Measurements from ENCODE around the gene C11orf68. TPM values are rescaled to one million over a fixed set of nuclear protein-coding genes. Genes with fewer than 3 reads are reported as not detected.

C11orf68 gene
- total RNA-seq, 4 donors from 2014 or later, result 17.7 to 27.1 (median 20.9) TPM

- Histone ChIP-seq H3K4me3 (replicated peaks in 1 of 3) (no peak overlapping the region), H3K27me3 (no peaks in the 10 kb centered on the region), H3K9me3 (no peaks in the 10 kb centered on the region), H3K27ac (peak overlapping the region; percentile 36 to 78 (median 58)), H3K4me1 (peaks cover 27 to 30% of the 10 kb centered on the region in 2 donors), H3K36me3 (peaks cover 3 to 19% of the 10 kb centered on the region in 2 donors)
- TF ChIP-seq CTCF (IDR thresholded peaks at IDR 0.05), result no peak
- no peak for TF ChIP-seq POLR2A (IDR thresholded peaks at IDR 0.05)
- WGBS, 2 donors, result 34 to 35% methylated on average over 2 of the region's 2 CpGs
- intact Hi-C loops (cut with DNase I), result no loop called here
- DNase-seq, result no peak
Measured at GRCh38 chr11:65925397-65925796, 6.5 kb upstream of the C11orf68 start.

- whole genome bisulfite sequencing, 2 donors, result 81 to 87% methylated on average over 3 of the region's 3 CpGs
- Histone ChIP-seq H3K4me1 (peaks cover 39 to 41% of the 10 kb centered on the region in 2 donors), H3K36me3 (peaks cover 3 to 19% of the 10 kb centered on the region in 2 donors), H3K27me3 (no peaks in the 10 kb centered on the region), H3K27ac (peak overlapping the region in 1 of 3 donors; percentile 8), H3K4me3 (replicated peaks in 1 of 3) (no peak overlapping the region), H3K9me3 (no peaks in the 10 kb centered on the region)
- TF ChIP-seq POLR2A (IDR thresholded peaks at IDR 0.05) (no peak), CTCF (IDR thresholded peaks at IDR 0.05) (no peak)
- intact Hi-C loops (cut with DNase I), result no loop called here
- no peak for DNase-seq
Measured at GRCh38 chr11:65922565-65922964, 3.7 kb upstream of the C11orf68 start.

GRCh38 chr11:65921876-65922275 is 3.0 kb upstream of the C11orf68 start:
- TF ChIP-seq CTCF (IDR thresholded peaks at IDR 0.05) (no peak), POLR2A (IDR thresholded peaks at IDR 0.05) (no peak)
- Histone ChIP-seq H3K4me1 (peaks cover 43 to 48% of the 10 kb centered on the region in 2 donors), H3K27ac (peak overlapping the region in 1 of 3 donors; percentile 8), H3K4me3 (replicated peaks in 1 of 3) (no peak overlapping the region), H3K27me3 (no peaks in the 10 kb centered on the region), H3K36me3 (peaks cover 3 to 19% of the 10 kb centered on the region in 2 donors), H3K9me3 (no peaks in the 10 kb centered on the region)
- DNase-seq, result no peak
- WGBS, 2 donors, result 95 to 96% methylated on average over 8 to 10 of the region's 10 CpGs
- intact Hi-C loops (cut with DNase I), result no loop called here

- 72 to 75% methylated on average over 8 to 12 of the region's 12 CpGs for WGBS, 2 donors
- H3K27me3 ChIP-seq, result no peaks in the 10 kb centered on the region
- H3K4me3 ChIP-seq (replicated peaks in 1 of 3), result peak overlapping the region in 1 of 3 donors; percentile 99
- peaks cover 39 to 52% of the 10 kb centered on the region in 2 donors for H3K4me1 ChIP-seq
- intact Hi-C loops (cut with DNase I), result no loop called here
- DNase-seq, result no peak
- TF ChIP-seq POLR2A (IDR thresholded peaks at IDR 0.05), result no peak
- no peak for TF ChIP-seq CTCF (IDR thresholded peaks at IDR 0.05)
- no peaks in the 10 kb centered on the region for H3K9me3 ChIP-seq
- H3K36me3 ChIP-seq, result peaks cover 3 to 19% of the 10 kb centered on the region in 2 donors
- H3K27ac ChIP-seq, result no peak overlapping the region
Measured at GRCh38 chr11:65921033-65921555, 2.2 kb upstream of the C11orf68 start.

- Histone ChIP-seq H3K4me1 (peaks cover 34 to 52% of the 10 kb centered on the region in 2 donors), H3K27ac (peak overlapping the region in 2 of 3 donors; percentile 67 to 75), H3K36me3 (peaks cover 3 to 19% of the 10 kb centered on the region in 2 donors), H3K27me3 (no peaks in the 10 kb centered on the region), H3K9me3 (no peaks in the 10 kb centered on the region), H3K4me3 (replicated peaks in 1 of 3) (peak overlapping the region in 2 of 3 donors; percentile 95 to 99)
- WGBS, 2 donors, result 40 to 52% methylated on average over 14 to 15 of the region's 15 CpGs
- no peak for DNase-seq
- TF ChIP-seq CTCF (IDR thresholded peaks at IDR 0.05), result no peak
- TF ChIP-seq POLR2A (IDR thresholded peaks at IDR 0.05), result no peak
- intact Hi-C loops (cut with DNase I), result no loop called here
Measured at GRCh38 chr11:65920372-65920802, 1.5 kb upstream of the C11orf68 start.

Measured in thyroid gland (tissue), 4 donors.